Stimulated activated effector memory CD8-positive, alpha-beta T cell treated with anti-CD3 and anti-CD28 coated beads, Interleukin-12 subunit alpha, Interleukin-12 subunit beta, amount 100 ng/mL, for 72 hours (primary cell): ENCODE measurements around the gene CACHD1.

Experiments used
- ATAC-seq: fragments of 150-1000 bp; cut with Tn5 transposase; 2 replicates; pipeline ENCODE4 v1.10.0; 2021
- DNase-seq, 2 donors: peaks; one replicate each; pipeline ENCODE4 v3.0.0; 2021 to 2022; ENCODE audit warnings: low spot score in 2 of 2
- H3K27ac Mint-ChIP-seq: one replicate; pipeline ENCODE4 v1.8.0; 2022; ENCODE audit warnings: mild to moderate bottlenecking, mixed read lengths
- H3K36me3 Mint-ChIP-seq: one replicate; pipeline ENCODE4 v1.8.0; 2022; ENCODE audit warnings: mild to moderate bottlenecking, mixed read lengths
- H3K4me1 Mint-ChIP-seq: one replicate; pipeline ENCODE4 v1.8.0; 2022; ENCODE audit warnings: mixed read lengths
- H3K4me3 Mint-ChIP-seq: one replicate; pipeline ENCODE4 v1.8.0; 2022; ENCODE audit warnings: mild to moderate bottlenecking, mixed read lengths
- H3K9me3 Mint-ChIP-seq: one replicate; pipeline ENCODE4 v1.8.0; 2022; ENCODE audit warnings: mixed read lengths

The CACHD1 gene

GRCh38 chr1:64538389-64538788 lies 68.5 kb downstream of the CACHD1 start:
- Mint-ChIP-seq H3K9me3 (peaks cover 2% of the 10 kb centered on the region), H3K27ac (no peak overlapping the region), H3K4me3 (no peak overlapping the region), H3K36me3 (no peaks in the 10 kb centered on the region), H3K4me1 (no peaks in the 10 kb centered on the region)
- ATAC-seq (no peak), DNase-seq (no peak)

- H3K27ac Mint-ChIP-seq = no peak overlapping the region
- ATAC-seq = no peak
- DNase-seq = no peak
- no peak overlapping the region for H3K4me3 Mint-ChIP-seq
- no peaks in the 10 kb centered on the region for H3K4me1 Mint-ChIP-seq
- peaks cover 2% of the 10 kb centered on the region for H3K9me3 Mint-ChIP-seq
- no peaks in the 10 kb centered on the region for H3K36me3 Mint-ChIP-seq
These were observed 69.4 kb downstream of the CACHD1 start for GRCh38 chr1:64539289-64539688.

- H3K36me3 Mint-ChIP-seq = no peaks in the 10 kb centered on the region
- ATAC-seq = no peak
- H3K4me3 Mint-ChIP-seq = no peak overlapping the region
- H3K4me1 Mint-ChIP-seq = no peaks in the 10 kb centered on the region
- H3K27ac Mint-ChIP-seq = no peak overlapping the region
- peaks cover 2% of the 10 kb centered on the region for H3K9me3 Mint-ChIP-seq
- DNase-seq = no peak
These were observed 69.9 kb downstream of the CACHD1 start for GRCh38 chr1:64539781-64540218.

- no peak for ATAC-seq
- no peak overlapping the region for H3K4me3 Mint-ChIP-seq
- no peaks in the 10 kb centered on the region for H3K4me1 Mint-ChIP-seq
- peaks cover 2% of the 10 kb centered on the region for H3K9me3 Mint-ChIP-seq
- no peaks in the 10 kb centered on the region for H3K36me3 Mint-ChIP-seq
- no peak for DNase-seq
- H3K27ac Mint-ChIP-seq = no peak overlapping the region
These were observed 70.4 kb downstream of the CACHD1 start for GRCh38 chr1:64540265-64540791.

- DNase-seq (no peak), ATAC-seq (no peak)
- Mint-ChIP-seq H3K4me1 (no peaks in the 10 kb centered on the region), H3K27ac (no peak overlapping the region), H3K36me3 (no peaks in the 10 kb centered on the region), H3K9me3 (no peaks in the 10 kb centered on the region), H3K4me3 (no peak overlapping the region)
These were observed 72.2 kb downstream of the CACHD1 start for GRCh38 chr1:64542118-64542517.

GRCh38 chr1:64543831-64544230 lies 73.9 kb downstream of the CACHD1 start:
- DNase-seq (no peak), ATAC-seq (no peak)
- no peak overlapping the region for H3K27ac Mint-ChIP-seq
- no peaks in the 10 kb centered on the region for H3K4me1 Mint-ChIP-seq
- H3K4me3 Mint-ChIP-seq = no peak overlapping the region
- H3K9me3 Mint-ChIP-seq = no peaks in the 10 kb centered on the region
- no peaks in the 10 kb centered on the region for H3K36me3 Mint-ChIP-seq

GRCh38 chr1:64545118-64545843 lies 75.4 kb downstream of the CACHD1 start:
- Mint-ChIP-seq H3K9me3 (no peaks in the 10 kb centered on the region), H3K4me1 (no peaks in the 10 kb centered on the region), H3K27ac (no peak overlapping the region), H3K36me3 (no peaks in the 10 kb centered on the region), H3K4me3 (no peak overlapping the region)
- DNase-seq (no peak), ATAC-seq (no peak)

GRCh38 chr1:64546013-64546412 lies 76.1 kb downstream of the CACHD1 start:
- Mint-ChIP-seq H3K27ac (no peak overlapping the region), H3K4me1 (no peaks in the 10 kb centered on the region), H3K36me3 (no peaks in the 10 kb centered on the region), H3K9me3 (no peaks in the 10 kb centered on the region), H3K4me3 (no peak overlapping the region)
- DNase-seq (no peak), ATAC-seq (no peak)

- H3K9me3 Mint-ChIP-seq = no peaks in the 10 kb centered on the region
- no peaks in the 10 kb centered on the region for H3K4me1 Mint-ChIP-seq
- ATAC-seq = no peak
- no peak overlapping the region for H3K27ac Mint-ChIP-seq
- no peak overlapping the region for H3K4me3 Mint-ChIP-seq
- no peaks in the 10 kb centered on the region for H3K36me3 Mint-ChIP-seq
- DNase-seq = no peak
These were observed 79.7 kb downstream of the CACHD1 start for GRCh38 chr1:64549464-64550239.

- Mint-ChIP-seq H3K36me3 (no peaks in the 10 kb centered on the region), H3K4me1 (no peaks in the 10 kb centered on the region), H3K27ac (no peak overlapping the region), H3K4me3 (no peak overlapping the region), H3K9me3 (no peaks in the 10 kb centered on the region)
- ATAC-seq (no peak), DNase-seq (no peak)
These were observed 80.6 kb downstream of the CACHD1 start for GRCh38 chr1:64550510-64550909.

GRCh38 chr1:64550946-64551605 lies 81.1 kb downstream of the CACHD1 start:
- no peaks in the 10 kb centered on the region for H3K36me3 Mint-ChIP-seq
- DNase-seq (no peak), ATAC-seq (no peak)
- no peaks in the 10 kb centered on the region for H3K4me1 Mint-ChIP-seq
- no peaks in the 10 kb centered on the region for H3K9me3 Mint-ChIP-seq
- H3K27ac Mint-ChIP-seq = no peak overlapping the region
- H3K4me3 Mint-ChIP-seq = no peak overlapping the region

- no peak for DNase-seq
- Mint-ChIP-seq H3K9me3 (no peaks in the 10 kb centered on the region), H3K4me1 (no peaks in the 10 kb centered on the region), H3K36me3 (no peaks in the 10 kb centered on the region), H3K27ac (no peak overlapping the region), H3K4me3 (no peak overlapping the region)
- no peak for ATAC-seq
These were observed 83.4 kb downstream of the CACHD1 start for GRCh38 chr1:64553285-64553684.

GRCh38 chr1:64555947-64556346 lies 86.0 kb downstream of the CACHD1 start:
- H3K27ac Mint-ChIP-seq = no peak overlapping the region
- ATAC-seq (no peak), DNase-seq (no peak)
- H3K4me3 Mint-ChIP-seq = no peak overlapping the region
- no peaks in the 10 kb centered on the region for H3K36me3 Mint-ChIP-seq
- H3K9me3 Mint-ChIP-seq = no peaks in the 10 kb centered on the region
- no peaks in the 10 kb centered on the region for H3K4me1 Mint-ChIP-seq

- ATAC-seq = no peak
- H3K36me3 Mint-ChIP-seq = no peaks in the 10 kb centered on the region
- H3K27ac Mint-ChIP-seq = no peak overlapping the region
- no peaks in the 10 kb centered on the region for H3K4me1 Mint-ChIP-seq
- no peaks in the 10 kb centered on the region for H3K9me3 Mint-ChIP-seq
- H3K4me3 Mint-ChIP-seq = no peak overlapping the region
- DNase-seq = no peak
These were observed 92.1 kb downstream of the CACHD1 start for GRCh38 chr1:64561993-64562392.

GRCh38 chr1:64563958-64564565 lies 94.1 kb downstream of the CACHD1 start:
- no peak overlapping the region for H3K4me3 Mint-ChIP-seq
- H3K4me1 Mint-ChIP-seq = no peaks in the 10 kb centered on the region
- no peaks in the 10 kb centered on the region for H3K9me3 Mint-ChIP-seq
- no peaks in the 10 kb centered on the region for H3K36me3 Mint-ChIP-seq
- no peak for ATAC-seq
- no peak for DNase-seq
- H3K27ac Mint-ChIP-seq = no peak overlapping the region
